ENCODE measurements around the gene SYNGR4.

SYNGR4 gene

GRCh38 chr19:48372904-48373303 is 8.7 kb downstream of the SYNGR4 start:
- no peak overlapping the region for H3K4me3 ChIP-seq (ENCODE audit: low read length)
- TF ChIP-seq CTCF (conservative IDR thresholded peaks at IDR 0.05; ENCODE audit: low read depth, low read length): no peak
- no peak for DNase-seq (ENCODE audit: low read depth)

- TF ChIP-seq CTCF (conservative IDR thresholded peaks at IDR 0.05; ENCODE audit: low read depth, low read length): no peak
- H3K4me3 ChIP-seq (ENCODE audit: low read length): no peak overlapping the region
- DNase-seq (ENCODE audit: low read depth): no peak
Measured at GRCh38 chr19:48373567-48373966, 9.4 kb downstream of the SYNGR4 start.

GRCh38 chr19:48378194-48378570 is 14.0 kb downstream of the SYNGR4 start:
- TF ChIP-seq CTCF (conservative IDR thresholded peaks at IDR 0.05; ENCODE audit: low read depth, low read length): no peak
- no peak overlapping the region for H3K4me3 ChIP-seq (ENCODE audit: low read length)
- DNase-seq (ENCODE audit: low read depth): no peak

GRCh38 chr19:48379058-48379457 is 14.9 kb downstream of the SYNGR4 start:
- TF ChIP-seq CTCF (conservative IDR thresholded peaks at IDR 0.05; ENCODE audit: low read depth, low read length): no peak
- no peak for DNase-seq (ENCODE audit: low read depth)
- H3K4me3 ChIP-seq (ENCODE audit: low read length): no peak overlapping the region

GRCh38 chr19:48381178-48381950 is 17.2 kb downstream of the SYNGR4 start:
- no peak for DNase-seq (ENCODE audit: low read depth)
- TF ChIP-seq CTCF (conservative IDR thresholded peaks at IDR 0.05; ENCODE audit: low read depth, low read length): no peak
- H3K4me3 ChIP-seq (ENCODE audit: low read length): no peak overlapping the region

- no peak for DNase-seq (ENCODE audit: low read depth)
- no peak for TF ChIP-seq CTCF (conservative IDR thresholded peaks at IDR 0.05; ENCODE audit: low read depth, low read length)
- H3K4me3 ChIP-seq (ENCODE audit: low read length): no peak overlapping the region
Measured at GRCh38 chr19:48382286-48382685, 18.1 kb downstream of the SYNGR4 start.

- DNase-seq (ENCODE audit: low read depth): no peak
- H3K4me3 ChIP-seq (ENCODE audit: low read length): no peak overlapping the region
- no peak for TF ChIP-seq CTCF (conservative IDR thresholded peaks at IDR 0.05; ENCODE audit: low read depth, low read length)
Measured at GRCh38 chr19:48385461-48386087, 21.4 kb downstream of the SYNGR4 start.

Data from retinal pigment epithelial cell (primary cell).